Esophagus squamous epithelium (tissue), 4 donors: Measurements from ENCODE around the gene MAU2.

Experiments used
- POLR2A ChIP-seq, 4 donors: fragments of 450-650 bp; IDR thresholded peaks; one replicate each; pipeline ENCODE4 v1.6.1; 2017; ENCODE audit warnings: antibody characterized with exemption in 4 of 4, mild to moderate bottlenecking in 4 of 4, moderate library complexity in 3 of 4
- TF ChIP-seq, protein P1 (sequence below), 6 experiments: fragments of 450-650 bp in 4 of 6; fragments of 200-600 bp in 2 of 6; sonication (generic) in 2 of 6; IDR thresholded peaks; one replicate each; pipeline ENCODE4 v1.5.1; 2016 to 2019; ENCODE audit warnings: antibody characterized with exemption in 6 of 6, mild to moderate bottlenecking in 4 of 6, moderate library complexity in 4 of 6

DNA sequence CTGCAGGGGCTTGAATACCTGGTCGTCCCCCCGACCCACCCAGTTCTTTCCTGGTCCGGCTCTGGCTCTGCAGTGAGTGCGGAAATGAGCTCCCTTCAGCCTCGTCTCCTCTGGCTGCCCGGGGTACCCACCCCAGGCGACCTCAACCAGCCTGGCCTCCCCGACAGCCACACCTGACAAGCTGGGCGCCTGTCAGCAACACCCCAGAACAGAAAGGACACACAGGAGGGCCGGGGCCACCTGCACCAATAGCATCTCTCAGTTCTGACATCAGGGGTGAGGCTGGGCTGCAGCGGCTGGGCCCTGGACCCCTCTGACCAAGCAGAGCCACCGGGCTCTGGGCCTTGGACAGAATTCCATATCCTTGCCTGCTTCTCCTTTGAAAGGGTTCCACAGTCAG is 20.0 kb upstream of the MAU2 start:
- TF ChIP-seq, protein P1, sequence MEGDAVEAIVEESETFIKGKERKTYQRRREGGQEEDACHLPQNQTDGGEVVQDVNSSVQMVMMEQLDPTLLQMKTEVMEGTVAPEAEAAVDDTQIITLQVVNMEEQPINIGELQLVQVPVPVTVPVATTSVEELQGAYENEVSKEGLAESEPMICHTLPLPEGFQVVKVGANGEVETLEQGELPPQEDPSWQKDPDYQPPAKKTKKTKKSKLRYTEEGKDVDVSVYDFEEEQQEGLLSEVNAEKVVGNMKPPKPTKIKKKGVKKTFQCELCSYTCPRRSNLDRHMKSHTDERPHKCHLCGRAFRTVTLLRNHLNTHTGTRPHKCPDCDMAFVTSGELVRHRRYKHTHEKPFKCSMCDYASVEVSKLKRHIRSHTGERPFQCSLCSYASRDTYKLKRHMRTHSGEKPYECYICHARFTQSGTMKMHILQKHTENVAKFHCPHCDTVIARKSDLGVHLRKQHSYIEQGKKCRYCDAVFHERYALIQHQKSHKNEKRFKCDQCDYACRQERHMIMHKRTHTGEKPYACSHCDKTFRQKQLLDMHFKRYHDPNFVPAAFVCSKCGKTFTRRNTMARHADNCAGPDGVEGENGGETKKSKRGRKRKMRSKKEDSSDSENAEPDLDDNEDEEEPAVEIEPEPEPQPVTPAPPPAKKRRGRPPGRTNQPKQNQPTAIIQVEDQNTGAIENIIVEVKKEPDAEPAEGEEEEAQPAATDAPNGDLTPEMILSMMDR (IDR thresholded peaks at IDR 0.05): no peak
- no peak for TF ChIP-seq POLR2A (IDR thresholded peaks at IDR 0.05)
